HUES6 (cell line): ENCODE data around the gene MTCL1.

Source experiments
- H3K27ac ChIP-seq: 2 replicates; pipeline ENCODE4 v1.7.0; 2013; ENCODE audit warnings: low read depth, mild to moderate bottlenecking, low read length, inconsistent platforms
- H3K27me3 ChIP-seq: 2 replicates; pipeline ENCODE4 v1.6.1; 2013; ENCODE audit warnings: low read length; ENCODE audit not compliant: control insufficient read depth, insufficient read depth
- H3K36me3 ChIP-seq: 2 replicates; pipeline ENCODE4 v1.6.1; 2013; ENCODE audit warnings: low read length; ENCODE audit not compliant: control insufficient read depth, insufficient read depth
- H3K4me1 ChIP-seq: 2 replicates; pipeline ENCODE4 v1.6.1; 2013; ENCODE audit warnings: low read length; ENCODE audit not compliant: control insufficient read depth, insufficient read depth
- H3K4me3 ChIP-seq: 2 replicates; pipeline ENCODE4 v1.5.1; 2013; ENCODE audit warnings: low read depth, low read length
- H3K9ac ChIP-seq: one replicate; pipeline ENCODE4 v1.6.1; 2013; ENCODE audit warnings: mild to moderate bottlenecking, low read length
- H3K9me3 ChIP-seq: 2 replicates; pipeline ENCODE4 v1.6.1; 2013; ENCODE audit warnings: low read depth, low read length; ENCODE audit not compliant: control insufficient read depth, insufficient read depth

MTCL1 gene

GRCh38 chr18:8667846-8668245, 37.5 kb upstream of the MTCL1 start:
- Histone ChIP-seq H3K27ac (no peak overlapping the region), H3K27me3 (peaks cover 5% of the 10 kb centered on the region; the same call in 1 of the 2 replicates), H3K4me3 (no peak overlapping the region), H3K4me1 (peaks cover 20% of the 10 kb centered on the region), H3K36me3 (no peaks in the 10 kb centered on the region), H3K9ac (no peak overlapping the region), H3K9me3 (no peaks in the 10 kb centered on the region)

DNA sequence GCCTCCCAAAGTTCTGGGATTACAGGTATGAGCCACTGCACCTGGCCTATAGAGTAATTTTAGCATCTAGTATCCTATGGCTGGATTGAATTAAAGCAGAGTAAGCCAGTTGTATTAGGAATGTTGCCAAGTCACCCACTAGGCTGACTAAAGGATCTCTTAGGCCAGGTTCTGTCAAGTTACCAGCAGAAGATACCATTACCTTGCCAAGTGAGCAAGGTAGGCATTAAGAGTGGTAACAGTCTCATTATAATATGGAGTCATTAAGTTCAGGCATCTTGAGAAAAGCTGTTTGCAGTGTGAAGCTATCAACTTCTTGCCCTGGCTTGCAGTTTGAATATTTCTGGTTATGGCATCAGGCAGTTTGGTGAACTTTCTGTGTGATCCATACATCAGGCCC, 37.0 kb upstream of the MTCL1 start:
- Histone ChIP-seq H3K27me3 (peaks cover under 1% of the 10 kb centered on the region; the same call in 1 of the 2 replicates), H3K9me3 (no peaks in the 10 kb centered on the region), H3K27ac (no peak overlapping the region), H3K36me3 (no peaks in the 10 kb centered on the region), H3K4me3 (no peak overlapping the region), H3K4me1 (peaks cover 19% of the 10 kb centered on the region), H3K9ac (no peak overlapping the region)

- peaks cover 22% of the 10 kb centered on the region for H3K4me1 ChIP-seq
- H3K9me3 ChIP-seq = no peaks in the 10 kb centered on the region
- no peaks in the 10 kb centered on the region for H3K27me3 ChIP-seq
- H3K36me3 ChIP-seq = no peaks in the 10 kb centered on the region
- H3K4me3 ChIP-seq = no peak overlapping the region
- no peak overlapping the region for H3K27ac ChIP-seq
- H3K9ac ChIP-seq = no peak overlapping the region
Observed at GRCh38 chr18:8669571-8669970, 35.8 kb upstream of the MTCL1 start.

DNA sequence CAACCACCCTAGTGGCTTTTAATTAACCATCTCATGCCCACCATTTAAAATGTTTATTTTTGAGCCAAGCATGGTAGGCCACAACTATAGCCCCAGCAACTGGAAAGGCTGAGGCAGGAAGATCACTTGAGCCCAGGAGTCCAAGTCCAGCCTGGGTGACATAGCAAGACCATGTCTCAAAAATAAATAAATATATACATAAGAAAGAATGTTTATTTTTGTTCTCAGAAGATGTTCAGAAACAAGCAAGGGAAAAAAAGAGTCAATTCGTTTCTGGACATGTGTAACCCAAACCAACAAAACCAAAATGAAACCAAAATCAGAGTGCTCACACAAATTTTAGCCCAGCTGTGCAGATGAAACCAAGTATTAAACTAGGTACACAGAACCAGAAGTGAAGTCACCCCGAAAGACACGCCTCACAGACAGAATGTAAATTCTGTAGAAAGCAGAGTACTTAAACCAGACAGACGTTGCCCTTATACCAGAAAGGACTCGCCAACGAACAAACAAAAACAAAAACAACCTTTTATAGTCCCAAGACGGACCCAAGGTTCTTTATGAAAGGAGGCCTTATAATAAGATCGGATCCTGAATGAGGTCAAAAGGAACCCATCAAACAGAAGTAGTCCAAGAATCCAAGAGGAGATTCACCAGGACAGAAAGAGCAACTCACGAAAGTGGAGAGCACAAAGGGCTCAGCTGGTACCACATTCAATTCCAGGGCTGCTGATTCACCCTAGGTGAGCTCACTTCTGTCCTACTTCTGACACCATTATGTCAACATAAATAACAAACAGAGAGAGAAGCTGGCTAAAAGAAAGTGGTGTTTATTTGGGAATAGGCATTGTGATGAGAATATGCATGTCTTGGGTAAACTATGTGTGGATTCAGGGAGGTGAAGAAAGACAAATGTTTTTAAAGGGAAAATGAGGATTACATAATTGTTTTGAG, 31.8 kb upstream of the MTCL1 start:
- Histone ChIP-seq H3K4me1 (peaks cover 19% of the 10 kb centered on the region), H3K27me3 (no peaks in the 10 kb centered on the region), H3K36me3 (no peaks in the 10 kb centered on the region), H3K4me3 (no peak overlapping the region), H3K9ac (no peak overlapping the region), H3K27ac (no peak overlapping the region), H3K9me3 (no peaks in the 10 kb centered on the region)

- Histone ChIP-seq H3K4me3 (no peak overlapping the region), H3K4me1 (peaks cover 19% of the 10 kb centered on the region), H3K9ac (no peak overlapping the region), H3K9me3 (no peaks in the 10 kb centered on the region), H3K36me3 (no peaks in the 10 kb centered on the region), H3K27me3 (no peaks in the 10 kb centered on the region), H3K27ac (no peak overlapping the region)
Observed at GRCh38 chr18:8675057-8675456, 30.3 kb upstream of the MTCL1 start.

GRCh38 chr18:8681196-8681595, 24.2 kb upstream of the MTCL1 start:
- no peak overlapping the region for H3K27ac ChIP-seq
- no peak overlapping the region for H3K4me3 ChIP-seq
- no peaks in the 10 kb centered on the region for H3K36me3 ChIP-seq

GRCh38 chr18:8684577-8684976, 20.8 kb upstream of the MTCL1 start:
- Histone ChIP-seq H3K4me1 (peaks cover 19% of the 10 kb centered on the region), H3K9ac (no peak overlapping the region), H3K36me3 (no peaks in the 10 kb centered on the region), H3K27me3 (no peaks in the 10 kb centered on the region), H3K9me3 (no peaks in the 10 kb centered on the region), H3K27ac (no peak overlapping the region), H3K4me3 (no peak overlapping the region)

More at GRCh38 chr18:8681196-8681595, 24.2 kb upstream of the MTCL1 start:
- H3K9me3 ChIP-seq = no peaks in the 10 kb centered on the region
- peaks cover 7% of the 10 kb centered on the region for H3K4me1 ChIP-seq
- H3K9ac ChIP-seq = no peak overlapping the region
- no peaks in the 10 kb centered on the region for H3K27me3 ChIP-seq

- H3K9me3 ChIP-seq = no peaks in the 10 kb centered on the region
- H3K4me1 ChIP-seq = peaks cover 25% of the 10 kb centered on the region
- no peak overlapping the region for H3K4me3 ChIP-seq
- no peaks in the 10 kb centered on the region for H3K27me3 ChIP-seq
- H3K9ac ChIP-seq = no peak overlapping the region
- H3K27ac ChIP-seq = no peak overlapping the region; the same call in 1 of the 2 replicates
- no peaks in the 10 kb centered on the region for H3K36me3 ChIP-seq
Observed at GRCh38 chr18:8685141-8685913, 20.0 kb upstream of the MTCL1 start.

- Histone ChIP-seq H3K9me3 (no peaks in the 10 kb centered on the region), H3K4me3 (no peak overlapping the region), H3K27me3 (no peaks in the 10 kb centered on the region), H3K4me1 (peaks cover 27% of the 10 kb centered on the region), H3K36me3 (no peaks in the 10 kb centered on the region), H3K27ac (no peak overlapping the region), H3K9ac (no peak overlapping the region)
Observed at GRCh38 chr18:8685914-8686216, 19.5 kb upstream of the MTCL1 start.

DNA sequence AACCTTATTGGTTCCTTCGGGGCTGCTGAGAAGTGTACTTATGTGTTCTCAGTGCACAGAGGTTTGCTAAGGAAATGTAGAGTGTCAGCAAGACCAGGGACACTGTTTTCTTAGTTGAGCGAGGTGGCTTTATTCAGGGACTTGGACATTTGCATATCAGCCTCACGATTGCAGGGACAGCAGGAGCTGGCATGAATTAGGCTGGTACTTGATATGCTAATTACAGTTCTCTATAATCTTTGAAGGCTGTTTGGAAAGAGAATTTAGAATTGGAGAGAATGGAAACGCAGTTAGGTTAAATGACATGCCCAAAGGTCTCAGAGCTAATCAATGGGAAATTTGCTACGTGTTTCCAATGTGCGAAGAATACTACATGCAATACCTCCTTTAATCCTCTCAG, 18.7 kb upstream of the MTCL1 start:
- Histone ChIP-seq H3K9me3 (no peaks in the 10 kb centered on the region), H3K27me3 (no peaks in the 10 kb centered on the region), H3K4me3 (no peak overlapping the region), H3K27ac (no peak overlapping the region), H3K4me1 (peaks cover 27% of the 10 kb centered on the region), H3K9ac (no peak overlapping the region), H3K36me3 (no peaks in the 10 kb centered on the region)

DNA sequence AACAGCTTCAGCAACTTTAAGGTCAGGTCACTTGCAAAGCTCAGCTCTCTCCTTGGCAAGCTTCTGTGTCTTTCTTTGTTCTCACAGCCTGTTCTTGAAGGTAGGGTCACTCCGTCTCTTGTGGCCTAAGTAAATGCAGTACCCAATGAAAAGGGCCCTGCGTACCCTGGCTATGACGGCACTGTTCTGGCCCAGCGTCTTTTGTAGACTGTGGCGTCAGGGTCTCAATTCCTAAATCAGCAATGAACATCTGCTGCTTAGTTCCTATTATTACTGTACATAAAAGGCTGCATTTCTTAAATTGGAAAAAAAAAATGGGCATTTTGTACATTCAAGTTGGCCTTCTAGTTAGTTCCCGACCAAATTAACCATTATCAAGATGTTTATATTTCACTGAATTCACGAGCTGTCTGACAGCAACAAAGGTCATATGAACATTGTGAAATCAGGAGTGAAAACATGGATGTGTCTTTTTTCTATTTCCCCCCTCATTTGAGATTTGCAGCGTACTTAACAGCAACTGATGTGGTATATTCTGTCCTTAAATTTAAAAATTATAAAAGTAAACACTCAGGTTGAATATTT, 17.0 kb upstream of the MTCL1 start:
- Histone ChIP-seq H3K27ac (no peak overlapping the region), H3K9me3 (no peaks in the 10 kb centered on the region), H3K4me3 (no peak overlapping the region), H3K9ac (no peak overlapping the region), H3K4me1 (peaks cover 27% of the 10 kb centered on the region), H3K36me3 (no peaks in the 10 kb centered on the region), H3K27me3 (no peaks in the 10 kb centered on the region)
